Epithelial cell of proximal tubule (primary cell): ENCODE data around the gene PAFAH2. TPM values are rescaled to one million over a fixed set of nuclear protein-coding genes. Genes with fewer than 3 reads are reported as not detected.

Experiments used
- DNase-seq: peaks from one replicate; pipeline ENCODE4 v3.0.0-alpha.2; 2011; ENCODE audit warnings: low read depth
- H3K4me3 ChIP-seq: 2 replicates; pipeline ENCODE4 v1.5.1; 2011; ENCODE audit warnings: low read depth, mild to moderate bottlenecking, low read length
- CTCF ChIP-seq: conservative IDR thresholded peaks from 2 replicates; pipeline ENCODE4 v1.5.1; 2012; ENCODE audit warnings: low read depth, mild to moderate bottlenecking, low read length
- total RNA-seq: library from RNA; depleted of rRNA; stranded (reverse); fragments of >200 nt; gene quantifications from 2 replicates; pipeline ENCODE4 v1.2.3, GENCODE V29; 2015

PAFAH2 gene
- total RNA-seq, 1 donor from 2014 or later: 12.0 TPM

- TF ChIP-seq CTCF: no peak
- no peak overlapping the region for H3K4me3 ChIP-seq
- DNase-seq: no peak
Measured at GRCh38 chr1:26029864-26030481, 32.1 kb upstream of the PAFAH2 start.

- DNase-seq: no peak
- TF ChIP-seq CTCF: no peak
- no peak overlapping the region for H3K4me3 ChIP-seq
Measured at GRCh38 chr1:26029054-26029863, 31.4 kb upstream of the PAFAH2 start.

GRCh38 chr1:26028490-26028980 is 30.7 kb upstream of the PAFAH2 start:
- DNase-seq: no peak
- no peak overlapping the region for H3K4me3 ChIP-seq
- no peak for TF ChIP-seq CTCF

- no peak for TF ChIP-seq CTCF
Measured at GRCh38 chr1:26027716-26028489, 30.0 kb upstream of the PAFAH2 start.

GRCh38 chr1:26025517-26025916 is 27.7 kb upstream of the PAFAH2 start:
- no peak for TF ChIP-seq CTCF
- no peak overlapping the region for H3K4me3 ChIP-seq
- DNase-seq: no peak

More at GRCh38 chr1:26027716-26028489, 30.0 kb upstream of the PAFAH2 start:
- DNase-seq: no peak
- H3K4me3 ChIP-seq: no peak overlapping the region

GRCh38 chr1:26025060-26025459 is 27.2 kb upstream of the PAFAH2 start:
- DNase-seq: no peak
- no peak overlapping the region for H3K4me3 ChIP-seq
- no peak for TF ChIP-seq CTCF
